Measurements from ENCODE around the gene ZNF12.

Gene ZNF12

DNA sequence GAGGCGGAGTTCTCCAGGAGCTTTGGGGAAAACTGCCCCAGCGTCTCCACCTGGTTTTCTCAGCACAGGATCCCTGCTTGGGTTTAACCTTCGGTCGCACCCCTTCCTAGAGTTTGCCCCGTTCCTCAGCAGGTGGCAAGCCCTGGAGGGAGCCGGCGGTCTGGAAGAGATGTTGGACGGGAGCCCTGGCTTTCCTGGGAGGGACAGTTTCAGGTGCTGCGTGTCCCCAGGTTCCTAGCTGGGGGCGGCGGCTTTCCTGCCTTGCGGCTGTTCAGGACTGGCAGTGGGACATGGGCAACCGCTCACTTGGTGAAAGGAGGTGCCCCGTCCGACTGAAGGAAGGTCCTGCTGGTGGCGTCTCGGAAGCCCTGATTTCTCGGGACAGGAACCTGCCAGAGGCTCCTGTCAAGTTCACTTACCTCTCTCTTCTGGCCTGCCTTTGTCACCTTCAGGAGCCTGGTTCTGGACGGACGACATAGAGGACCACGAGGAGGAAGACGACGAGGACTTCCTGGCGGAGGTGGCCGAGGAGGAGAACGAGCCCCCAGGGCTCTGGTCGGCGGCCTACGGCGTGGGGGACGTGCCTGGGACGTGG, 54.8 kb downstream of the ZNF12 start:
- Histone ChIP-seq H3K27me3 (ENCODE audit: insufficient read depth, poor library complexity, severe bottlenecking) (no peaks in the 10 kb centered on the region), H3K27ac (replicated peaks) (no peak overlapping the region), H3K4me3 (replicated peaks; ENCODE audit: insufficient read depth, low read length) (no peak overlapping the region)
- DNase-seq (ENCODE audit: low read depth in 1 of 2, low spot score in 1 of 2) = no peak
- TF ChIP-seq, protein P1, sequence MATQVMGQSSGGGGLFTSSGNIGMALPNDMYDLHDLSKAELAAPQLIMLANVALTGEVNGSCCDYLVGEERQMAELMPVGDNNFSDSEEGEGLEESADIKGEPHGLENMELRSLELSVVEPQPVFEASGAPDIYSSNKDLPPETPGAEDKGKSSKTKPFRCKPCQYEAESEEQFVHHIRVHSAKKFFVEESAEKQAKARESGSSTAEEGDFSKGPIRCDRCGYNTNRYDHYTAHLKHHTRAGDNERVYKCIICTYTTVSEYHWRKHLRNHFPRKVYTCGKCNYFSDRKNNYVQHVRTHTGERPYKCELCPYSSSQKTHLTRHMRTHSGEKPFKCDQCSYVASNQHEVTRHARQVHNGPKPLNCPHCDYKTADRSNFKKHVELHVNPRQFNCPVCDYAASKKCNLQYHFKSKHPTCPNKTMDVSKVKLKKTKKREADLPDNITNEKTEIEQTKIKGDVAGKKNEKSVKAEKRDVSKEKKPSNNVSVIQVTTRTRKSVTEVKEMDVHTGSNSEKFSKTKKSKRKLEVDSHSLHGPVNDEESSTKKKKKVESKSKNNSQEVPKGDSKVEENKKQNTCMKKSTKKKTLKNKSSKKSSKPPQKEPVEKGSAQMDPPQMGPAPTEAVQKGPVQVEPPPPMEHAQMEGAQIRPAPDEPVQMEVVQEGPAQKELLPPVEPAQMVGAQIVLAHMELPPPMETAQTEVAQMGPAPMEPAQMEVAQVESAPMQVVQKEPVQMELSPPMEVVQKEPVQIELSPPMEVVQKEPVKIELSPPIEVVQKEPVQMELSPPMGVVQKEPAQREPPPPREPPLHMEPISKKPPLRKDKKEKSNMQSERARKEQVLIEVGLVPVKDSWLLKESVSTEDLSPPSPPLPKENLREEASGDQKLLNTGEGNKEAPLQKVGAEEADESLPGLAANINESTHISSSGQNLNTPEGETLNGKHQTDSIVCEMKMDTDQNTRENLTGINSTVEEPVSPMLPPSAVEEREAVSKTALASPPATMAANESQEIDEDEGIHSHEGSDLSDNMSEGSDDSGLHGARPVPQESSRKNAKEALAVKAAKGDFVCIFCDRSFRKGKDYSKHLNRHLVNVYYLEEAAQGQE (IDR thresholded peaks at IDR 0.05; ENCODE audit: insufficient replicate concordance, low read depth) = no peak
- no peak for TF ChIP-seq POLR2AphosphoS5 (IDR thresholded peaks at IDR 0.05; ENCODE audit: low read depth)
- TF ChIP-seq GABPA (IDR thresholded peaks at IDR 0.05; ENCODE audit: low read depth) = no peak
- TF ChIP-seq SPI1 (IDR thresholded peaks at IDR 0.05; ENCODE audit: borderline replicate concordance, low read depth) = no peak
- no peak for TF ChIP-seq CTCF (IDR thresholded peaks at IDR 0.05; ENCODE audit: insufficient read depth, low read length)

DNA sequence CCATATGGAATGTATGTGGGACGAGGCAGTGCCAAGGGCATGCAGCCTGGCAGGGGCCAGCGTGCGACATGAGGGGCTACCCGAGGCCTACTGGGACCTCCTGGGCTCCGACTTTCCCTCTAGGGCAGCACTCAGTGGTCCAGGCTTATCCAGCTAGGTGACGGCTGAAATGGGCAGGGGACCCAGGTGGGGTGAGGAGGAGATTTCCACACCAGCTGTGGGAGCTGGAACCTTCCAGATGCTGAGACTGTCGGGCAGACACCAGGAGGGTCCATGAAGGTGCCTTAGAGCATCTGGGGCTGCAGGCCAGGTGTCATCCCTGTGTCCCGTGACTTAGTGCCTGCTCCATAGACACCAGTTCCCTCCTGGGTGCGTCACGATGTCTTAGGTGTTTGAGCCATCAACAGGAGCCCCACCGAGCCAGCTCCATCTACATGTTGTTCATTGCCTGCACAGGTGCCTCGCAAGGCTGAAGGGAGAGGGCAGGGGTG, 56.2 kb downstream of the ZNF12 start:
- H3K27ac ChIP-seq (replicated peaks) = no peak overlapping the region
- no peaks in the 10 kb centered on the region for H3K27me3 ChIP-seq (ENCODE audit: insufficient read depth, poor library complexity, severe bottlenecking)
- no peak for DNase-seq (ENCODE audit: low read depth in 1 of 2, low spot score in 1 of 2)
- TF ChIP-seq SPI1 (IDR thresholded peaks at IDR 0.05; ENCODE audit: borderline replicate concordance, low read depth) (no peak), POLR2AphosphoS5 (IDR thresholded peaks at IDR 0.05; ENCODE audit: low read depth) (no peak)
- no peak overlapping the region for H3K4me3 ChIP-seq (replicated peaks; ENCODE audit: insufficient read depth, low read length)

DNA sequence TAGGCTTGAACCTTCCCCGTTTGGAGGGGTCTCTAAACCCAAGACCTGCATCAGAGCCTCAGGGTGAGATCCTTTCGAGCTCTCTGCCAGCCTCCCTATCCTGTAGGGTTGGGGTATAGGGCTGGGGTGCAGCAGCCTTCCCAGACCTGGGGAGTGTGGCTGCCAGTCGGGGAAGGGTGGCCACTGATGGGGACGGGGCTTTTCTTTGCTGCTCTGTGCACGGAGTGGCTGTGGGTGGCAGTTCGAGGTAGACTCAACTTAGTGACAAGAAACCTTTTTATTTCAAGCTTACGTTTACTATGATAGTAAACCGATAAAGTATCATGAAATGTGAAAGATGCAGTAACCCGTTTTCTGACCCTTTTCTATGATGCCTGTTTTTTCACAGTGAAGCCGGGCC, 56.7 kb downstream of the ZNF12 start:
- H3K4me3 ChIP-seq (replicated peaks; ENCODE audit: insufficient read depth, low read length) = no peak overlapping the region
- TF ChIP-seq SPI1 (IDR thresholded peaks at IDR 0.05; ENCODE audit: borderline replicate concordance, low read depth) (no peak), CTCF (IDR thresholded peaks at IDR 0.05; ENCODE audit: insufficient read depth, low read length) (no peak), POLR2AphosphoS5 (IDR thresholded peaks at IDR 0.05; ENCODE audit: low read depth) (no peak), GABPA (IDR thresholded peaks at IDR 0.05; ENCODE audit: low read depth) (no peak)
- TF ChIP-seq, protein P1 (IDR thresholded peaks at IDR 0.05; ENCODE audit: insufficient replicate concordance, low read depth) = no peak

DNA sequence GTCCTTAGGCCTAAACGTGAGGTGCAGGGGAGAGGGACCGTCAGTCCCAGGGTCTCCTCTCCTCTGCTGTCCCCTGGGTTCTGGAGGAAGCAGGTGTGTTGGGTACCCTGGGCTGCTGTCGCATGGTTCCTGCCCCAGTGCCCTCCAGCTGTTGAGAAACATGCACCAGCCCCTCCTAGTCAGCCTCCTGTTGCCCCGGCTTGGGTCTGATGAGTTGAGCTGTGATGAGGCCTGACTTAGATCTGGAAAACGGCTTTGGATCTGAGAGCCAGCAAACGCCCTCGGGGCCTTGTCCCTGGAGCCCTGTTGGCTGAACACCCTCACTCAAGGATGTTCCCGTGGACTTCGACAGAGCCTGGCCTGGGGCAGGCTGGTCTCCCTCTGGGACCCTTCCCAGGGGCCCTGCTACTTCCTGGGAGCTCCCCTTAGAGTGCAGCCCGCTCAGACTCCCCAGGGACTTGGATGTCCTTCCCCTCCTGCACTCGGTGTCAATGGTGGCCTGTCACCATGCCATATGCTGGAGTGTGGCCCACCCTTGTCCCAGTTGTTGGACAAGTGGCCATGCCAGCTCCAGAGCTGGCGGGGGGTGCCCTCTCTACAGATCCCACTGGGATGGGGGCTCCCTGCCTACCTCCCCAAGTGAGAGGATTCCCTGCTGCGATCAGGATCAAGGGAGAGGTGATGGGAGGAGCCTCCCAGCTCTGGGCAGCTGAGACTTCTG, 57.3 kb downstream of the ZNF12 start:
- no peaks in the 10 kb centered on the region for H3K27me3 ChIP-seq (ENCODE audit: insufficient read depth, poor library complexity, severe bottlenecking)
- no peak for DNase-seq (ENCODE audit: low read depth in 1 of 2, low spot score in 1 of 2)
- TF ChIP-seq POLR2AphosphoS5 (IDR thresholded peaks at IDR 0.05; ENCODE audit: low read depth) = no peak
- TF ChIP-seq GABPA (IDR thresholded peaks at IDR 0.05; ENCODE audit: low read depth) = no peak
- TF ChIP-seq CTCF (IDR thresholded peaks at IDR 0.05; ENCODE audit: insufficient read depth, low read length) = no peak
- TF ChIP-seq, protein P1 (IDR thresholded peaks at IDR 0.05; ENCODE audit: insufficient replicate concordance, low read depth) = no peak
- no peak for TF ChIP-seq SPI1 (IDR thresholded peaks at IDR 0.05; ENCODE audit: borderline replicate concordance, low read depth)
- H3K27ac ChIP-seq (replicated peaks) = no peak overlapping the region
- no peak overlapping the region for H3K4me3 ChIP-seq (replicated peaks; ENCODE audit: insufficient read depth, low read length)

More for the DNA sequence above, 56.7 kb downstream of the ZNF12 start:
- no peak for DNase-seq (ENCODE audit: low read depth in 1 of 2, low spot score in 1 of 2)
- Histone ChIP-seq H3K27me3 (ENCODE audit: insufficient read depth, poor library complexity, severe bottlenecking) (no peaks in the 10 kb centered on the region), H3K27ac (replicated peaks) (no peak overlapping the region)

All from HL-60 (cell line).